ENCODE data around the gene OR10Z1.

Gene OR10Z1, protein sequence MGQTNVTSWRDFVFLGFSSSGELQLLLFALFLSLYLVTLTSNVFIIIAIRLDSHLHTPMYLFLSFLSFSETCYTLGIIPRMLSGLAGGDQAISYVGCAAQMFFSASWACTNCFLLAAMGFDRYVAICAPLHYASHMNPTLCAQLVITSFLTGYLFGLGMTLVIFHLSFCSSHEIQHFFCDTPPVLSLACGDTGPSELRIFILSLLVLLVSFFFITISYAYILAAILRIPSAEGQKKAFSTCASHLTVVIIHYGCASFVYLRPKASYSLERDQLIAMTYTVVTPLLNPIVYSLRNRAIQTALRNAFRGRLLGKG

DNA sequence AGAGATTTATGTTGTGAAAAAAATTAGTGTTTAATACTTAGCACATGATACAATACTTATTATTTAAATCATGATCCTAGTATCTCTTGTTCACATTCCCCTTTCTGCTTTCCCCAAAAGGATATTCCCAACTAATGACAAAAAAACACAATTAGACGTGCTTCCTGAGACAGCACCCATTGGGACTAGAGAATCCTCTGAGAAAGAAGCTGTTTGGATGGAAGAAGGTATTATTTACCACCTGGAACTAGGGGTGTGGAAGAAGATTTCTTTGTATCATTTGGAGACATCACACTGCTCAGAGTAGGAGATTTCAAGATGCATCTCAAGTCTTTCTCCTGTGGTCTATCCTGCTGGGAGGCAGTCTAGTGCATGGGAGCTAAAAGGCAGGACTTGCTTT lies at the start of gene OR10Z1:
Gene OR10Z1 (plus strand): TSS at position 301 of the 400 bp plus-strand sequence. CDS start 1,171 bp downstream, outside the sequence.
- no peak for DNase-seq

DNA sequence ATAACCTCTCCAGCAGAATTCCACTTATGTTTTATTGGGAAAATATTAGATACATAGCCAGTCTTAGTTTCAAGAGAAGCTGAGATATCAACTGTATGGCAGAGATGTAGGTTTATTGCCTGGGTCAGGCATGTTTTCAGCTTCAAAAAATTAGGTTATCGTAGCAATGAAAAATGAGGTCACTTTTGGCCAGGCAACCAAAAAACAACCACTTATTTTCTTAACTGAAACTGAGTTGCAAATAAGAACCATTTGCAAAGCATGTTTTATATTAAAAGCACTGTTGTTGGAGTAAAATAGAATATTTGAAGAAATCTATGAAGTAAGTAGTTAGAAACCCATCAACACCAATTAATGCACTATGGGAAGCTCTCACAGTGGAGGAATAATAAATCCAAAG lies 45.4 kb upstream of the OR10Z1 start:
- no peak for DNase-seq

DNA sequence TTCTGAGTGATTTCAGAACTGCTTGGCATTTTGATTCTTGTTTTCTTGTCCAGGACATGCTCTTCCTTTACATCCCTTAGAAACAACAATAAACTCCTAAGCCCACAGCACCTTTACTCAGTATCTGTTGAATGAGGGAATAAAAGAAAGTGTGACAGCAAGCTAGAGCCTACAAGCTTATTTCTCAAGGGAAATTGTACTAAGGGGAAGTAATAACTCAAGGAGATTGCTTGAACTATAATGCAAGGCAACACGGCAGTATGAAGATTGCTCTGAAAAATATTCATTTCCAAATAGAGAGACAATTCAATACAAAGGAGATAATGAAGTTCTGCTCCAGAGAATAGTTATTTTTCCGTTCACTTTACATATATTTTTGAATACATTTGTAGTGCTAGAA lies 41.2 kb upstream of the OR10Z1 start:
- no peak for DNase-seq

DNA sequence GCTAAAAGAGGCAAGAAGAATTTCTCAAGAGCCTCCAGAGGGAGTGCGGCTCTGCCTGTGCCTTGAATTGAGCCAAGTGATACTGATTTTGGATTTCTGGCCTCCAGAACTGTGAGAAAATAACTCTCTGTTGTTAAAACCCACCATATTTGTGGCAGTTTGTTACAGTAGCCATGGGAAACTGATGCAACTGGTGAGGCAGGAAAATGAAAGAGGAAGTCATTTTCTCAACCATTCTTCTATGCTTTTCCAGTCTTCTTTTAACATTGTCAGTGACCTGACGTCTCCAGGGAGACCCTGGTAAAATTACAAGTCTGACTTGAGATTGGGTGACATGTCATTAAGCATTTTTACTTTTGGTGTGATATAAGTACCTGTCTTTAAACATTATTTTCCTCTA lies 40.5 kb upstream of the OR10Z1 start:
- DNase-seq: no peak

DNA sequence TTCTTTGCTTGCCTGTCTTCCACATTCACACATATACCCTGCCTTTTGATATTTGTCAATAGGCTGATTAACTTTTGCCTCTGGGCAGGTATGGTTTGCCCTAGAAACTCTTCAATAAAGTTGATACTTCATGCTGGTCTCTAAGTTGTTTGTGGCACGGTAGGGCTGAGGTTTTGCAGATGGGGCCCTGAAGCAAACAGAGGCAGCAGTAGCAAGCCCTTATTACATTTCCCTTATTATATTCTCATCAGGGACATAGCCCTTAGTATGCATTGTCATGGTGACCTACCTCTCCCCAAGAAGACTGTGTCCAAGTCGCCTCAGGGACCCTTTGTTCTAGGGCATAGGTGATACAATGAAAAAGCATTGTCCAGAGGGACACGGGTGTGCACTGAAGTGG lies 34.6 kb upstream of the OR10Z1 start, which contains the start of gene OR6P1:
Gene OR6P1 (minus strand): TSS at position 101 of the 400 bp plus-strand sequence. CDS start 6,976 bp downstream, outside the sequence.
- DNase-seq: no peak

DNA sequence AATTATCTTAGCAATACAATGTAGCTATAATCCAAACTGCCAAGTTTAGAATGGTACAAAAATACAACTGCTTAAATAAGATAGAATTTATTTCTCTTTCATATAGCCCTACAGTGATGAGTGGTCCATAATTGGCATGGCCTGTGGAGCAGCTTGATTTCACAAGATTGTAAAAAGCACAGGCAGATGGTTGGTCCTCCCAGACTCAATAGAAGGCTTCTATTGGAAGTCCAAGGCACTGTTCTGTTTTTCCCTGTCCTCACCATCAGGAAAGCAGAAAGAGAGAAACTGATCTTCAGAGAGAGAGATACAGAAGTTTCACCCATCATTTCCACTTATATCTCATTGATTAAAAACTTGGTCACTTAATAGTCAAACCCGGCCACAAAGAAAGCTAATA lies 32.8 kb upstream of the OR10Z1 start:
- DNase-seq: no peak

DNA sequence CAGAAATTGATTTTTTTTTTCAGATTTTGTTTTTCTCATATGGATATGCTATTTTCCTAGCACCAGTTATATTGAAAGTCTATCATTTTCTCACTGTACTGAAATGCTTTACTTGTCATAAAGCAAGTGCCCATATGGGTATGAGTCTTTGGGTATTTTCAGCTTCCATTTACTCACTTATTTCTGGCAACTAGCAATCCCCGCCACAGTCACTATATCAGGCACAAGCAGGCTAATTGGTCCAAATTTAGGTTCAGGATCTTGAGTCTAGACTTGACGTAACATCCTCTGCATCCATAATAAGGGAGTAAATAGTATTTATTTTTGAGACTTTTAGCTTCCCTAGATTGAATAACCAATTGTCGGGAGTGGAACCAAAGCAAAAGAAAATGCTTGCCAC lies 27.5 kb upstream of the OR10Z1 start:
- DNase-seq: no peak

DNA sequence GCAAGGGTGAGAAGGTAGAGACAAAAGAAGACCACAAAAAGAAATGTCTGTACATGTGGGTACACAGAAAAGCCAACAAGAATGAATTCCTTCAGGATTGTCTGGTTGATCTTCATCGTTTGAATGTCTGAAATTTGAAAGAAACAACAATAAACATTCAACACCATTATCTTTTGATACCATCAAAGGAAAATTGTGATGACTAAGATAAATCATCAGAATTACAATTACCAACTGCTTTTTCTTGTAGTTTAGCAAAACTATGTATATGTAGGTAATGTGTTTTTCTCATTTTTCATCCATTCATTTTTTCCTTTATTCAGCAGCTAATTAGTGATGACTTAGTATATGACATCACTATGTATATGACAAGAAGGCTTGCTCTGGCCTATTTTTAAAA lies 25.3 kb upstream of the OR10Z1 start, which contains the start of gene OR10X1:
Gene OR10X1 (minus strand): TSS at position 167 of the 400 bp plus-strand sequence. CDS start 0 bp downstream, at position 167.
- no peak for DNase-seq

DNA sequence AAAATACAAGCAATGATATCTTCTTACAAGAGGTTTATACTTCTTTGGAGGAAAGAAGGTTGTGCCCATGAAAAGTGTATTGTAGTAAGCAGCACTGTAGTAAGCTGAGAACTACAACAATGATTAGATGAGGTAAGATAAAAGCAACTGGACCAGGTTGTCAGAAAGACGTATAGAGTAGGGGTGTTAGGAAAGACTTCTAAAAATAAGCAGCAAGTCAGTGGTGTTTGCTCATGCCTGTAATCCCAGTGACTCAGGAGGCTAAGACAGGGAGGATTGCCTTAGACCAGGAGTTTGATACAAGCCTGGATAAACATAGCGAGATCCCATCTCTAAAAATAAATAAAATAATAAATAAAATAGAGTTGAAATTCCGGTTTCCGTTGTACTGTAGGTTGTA lies 21.1 kb upstream of the OR10Z1 start:
- DNase-seq: no peak

DNA sequence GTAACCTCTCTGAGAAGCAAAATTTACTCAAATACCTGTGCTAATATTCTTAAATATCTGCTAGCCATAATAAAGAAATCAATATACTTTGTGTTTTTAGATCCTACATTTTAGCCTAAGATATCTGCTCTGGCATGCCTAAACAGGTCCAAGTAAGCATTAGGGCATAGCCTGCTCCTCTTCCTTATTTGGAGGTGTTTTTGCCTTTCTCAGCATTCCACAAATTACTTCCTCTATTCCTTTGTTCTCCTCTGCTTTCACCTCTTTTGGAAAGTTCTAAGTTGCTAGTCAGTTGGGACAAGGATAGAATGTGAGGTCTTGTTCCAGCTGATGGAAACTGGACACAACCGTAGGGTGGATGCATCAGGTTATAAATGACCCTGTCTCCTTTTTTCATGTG lies 18.1 kb upstream of the OR10Z1 start:
- DNase-seq: no peak

DNA sequence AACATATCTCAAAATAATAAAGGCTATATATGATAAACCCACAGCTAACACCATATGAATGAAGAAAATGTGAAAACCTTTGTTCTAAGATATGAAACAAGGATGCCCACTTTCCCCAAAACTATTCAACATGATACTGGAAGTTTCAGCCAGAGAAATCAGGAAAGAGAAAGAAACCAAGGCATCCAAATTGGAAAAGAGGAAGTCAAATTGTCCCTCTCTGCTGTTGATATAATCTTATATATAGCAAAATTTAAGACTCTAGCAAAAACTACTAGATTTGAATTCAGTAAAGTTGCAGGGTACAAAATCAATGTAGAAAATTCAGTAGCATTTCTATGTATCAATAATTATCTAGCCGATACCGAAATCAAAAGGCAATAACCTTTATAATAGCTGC lies 4.3 kb upstream of the OR10Z1 start:
- DNase-seq: no peak

DNA sequence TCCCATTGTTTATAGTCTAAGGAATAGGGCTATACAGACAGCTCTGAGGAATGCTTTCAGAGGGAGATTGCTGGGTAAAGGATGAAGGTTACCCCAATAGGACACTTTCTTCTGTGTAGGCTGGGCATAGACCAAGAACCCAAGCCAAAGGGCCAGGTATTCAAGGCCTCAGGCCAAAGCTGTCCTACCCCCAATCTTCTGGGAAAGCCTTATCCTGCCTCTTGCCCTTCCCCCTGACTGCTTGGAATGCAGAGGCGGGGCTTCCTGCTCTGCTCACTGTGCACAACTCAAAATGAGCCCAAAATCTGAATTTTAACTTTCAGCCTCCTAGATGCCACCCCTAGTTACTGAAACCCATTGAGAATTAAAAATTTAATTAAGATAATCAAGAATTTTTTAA lies 2.2 kb downstream of the OR10Z1 start:
- DNase-seq: no peak

DNA sequence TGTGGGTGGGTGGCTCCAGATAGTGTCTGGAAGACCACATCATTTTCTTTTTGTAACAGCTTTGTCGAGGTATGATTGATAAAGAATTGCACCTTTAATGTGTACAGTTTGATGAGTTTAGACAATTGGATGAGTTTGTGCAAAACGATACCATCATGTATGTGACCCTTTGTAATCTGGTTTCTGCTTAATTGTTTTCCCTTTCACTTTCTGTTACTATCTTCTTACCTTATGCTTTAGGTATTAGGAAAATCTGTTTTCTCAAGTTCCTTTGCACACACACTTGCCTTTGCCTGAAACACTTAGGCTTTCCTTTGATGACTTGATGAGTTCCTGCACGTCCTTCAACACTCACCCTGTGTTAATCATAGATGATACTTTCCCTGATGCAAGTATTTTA lies 6.8 kb downstream of the OR10Z1 start:
- no peak for DNase-seq

DNA sequence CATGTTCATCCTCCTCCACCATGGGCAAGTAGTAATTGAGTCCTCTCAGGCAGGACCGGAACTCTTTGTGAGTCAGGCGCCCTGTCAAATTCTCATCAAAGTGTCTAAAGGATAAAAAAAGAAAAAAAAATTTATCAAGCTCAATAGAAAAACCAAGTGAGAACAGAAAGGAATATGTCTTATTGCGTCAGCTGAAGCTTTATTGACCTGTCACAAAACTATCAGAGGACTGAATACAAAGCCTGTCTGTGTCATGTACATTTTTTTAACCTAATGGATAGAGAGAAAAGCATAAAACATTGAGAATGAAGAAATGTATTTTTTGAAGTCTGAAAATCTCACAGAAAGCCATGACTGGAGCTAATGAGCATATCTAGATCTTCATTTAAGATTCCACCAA lies 8.7 kb downstream of the OR10Z1 start:
- no peak for DNase-seq

DNA sequence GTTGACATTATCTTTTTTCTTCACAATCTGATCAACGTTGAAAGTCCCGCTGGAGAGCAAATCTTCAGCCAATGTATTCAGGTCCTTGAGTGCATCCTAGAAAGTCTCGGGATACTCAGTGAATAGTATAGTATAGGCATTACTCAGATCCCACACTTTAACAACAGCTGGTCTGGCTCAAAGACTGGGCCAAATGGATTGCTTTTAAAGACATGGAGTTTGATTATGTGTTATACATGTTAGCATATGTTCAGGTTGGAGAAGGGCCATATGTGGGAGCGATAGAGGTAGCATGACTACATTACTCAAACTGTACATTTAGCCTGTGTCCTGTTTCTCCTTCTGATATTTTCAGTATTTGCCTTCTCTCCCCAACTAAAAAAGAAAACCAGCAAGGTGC lies 33.1 kb downstream of the OR10Z1 start:
- no peak for DNase-seq

DNA sequence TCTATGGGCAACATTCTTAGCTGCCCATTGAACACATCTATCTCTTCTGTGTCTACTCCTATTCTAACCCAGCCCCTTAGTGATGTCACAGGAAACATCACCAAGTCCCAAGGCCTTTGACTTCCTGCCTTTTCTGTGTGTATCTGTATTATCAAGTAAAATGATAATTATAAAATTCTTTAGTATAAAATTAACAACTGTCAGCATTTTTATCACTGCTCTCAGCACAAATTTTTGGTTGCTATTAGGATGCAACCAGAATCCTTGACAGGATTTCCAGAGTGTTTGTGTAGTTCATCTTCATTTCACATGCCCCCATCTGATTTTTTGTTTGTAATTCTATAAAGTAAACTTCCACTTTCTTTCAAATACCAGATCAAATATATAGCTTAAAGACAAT lies 33.8 kb downstream of the OR10Z1 start:
- no peak for DNase-seq

DNA sequence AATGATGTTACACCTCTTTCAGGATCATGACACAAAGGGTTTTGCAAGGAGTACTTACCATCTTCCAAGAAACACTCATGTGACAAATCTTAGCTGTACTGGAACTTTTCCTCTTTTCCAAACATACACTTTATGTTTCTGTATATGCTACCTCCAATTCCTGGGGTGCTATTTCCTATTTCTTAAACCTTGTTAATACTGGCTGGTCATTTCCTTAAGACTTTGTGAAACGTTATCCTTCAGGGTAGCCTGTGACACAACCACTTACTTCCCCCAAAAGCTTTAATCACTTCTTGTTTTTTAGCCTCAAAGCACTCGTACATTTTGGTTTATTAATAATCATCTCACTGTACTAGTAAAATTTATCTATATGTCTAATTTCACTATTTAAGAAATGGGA lies 39.4 kb downstream of the OR10Z1 start:
- DNase-seq: no peak

DNA sequence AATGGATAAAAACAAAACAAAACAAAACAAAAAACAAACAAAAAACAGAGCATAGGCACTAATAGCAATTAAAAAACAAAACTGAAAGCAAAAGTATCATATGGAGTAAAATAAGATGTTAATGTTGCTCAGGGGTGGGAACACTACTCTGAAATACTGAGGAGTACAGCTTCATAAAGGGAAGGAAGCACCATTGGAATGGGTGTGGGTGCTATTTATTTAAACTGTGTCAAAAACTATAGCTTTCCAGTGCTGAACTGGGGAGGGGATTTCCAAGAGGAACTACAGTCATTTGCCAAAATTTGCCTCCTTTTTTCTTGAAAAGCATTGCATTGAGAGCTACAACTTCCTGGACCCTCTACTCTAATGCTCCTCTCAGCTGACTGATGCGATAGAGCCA lies 41.4 kb downstream of the OR10Z1 start:
- no peak for DNase-seq

DNA sequence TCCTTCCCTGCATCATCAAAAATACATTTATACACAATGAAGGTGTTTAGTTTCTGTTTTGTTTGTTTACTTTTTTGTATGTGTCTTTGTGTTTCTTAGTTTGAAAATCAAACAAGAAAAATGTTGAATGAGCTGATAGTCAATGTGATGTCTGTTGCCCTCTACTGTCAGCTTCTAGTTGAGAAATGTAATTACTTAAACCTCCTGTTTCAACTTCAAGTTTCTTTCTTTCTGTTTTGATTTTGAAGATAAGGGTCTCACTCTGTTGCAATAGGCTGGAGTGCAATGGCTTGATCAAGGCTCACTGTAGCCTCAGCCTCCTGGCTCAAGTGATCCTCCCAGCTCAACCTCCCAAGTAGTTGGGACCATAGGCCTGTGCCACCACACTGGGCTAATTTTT lies 44.0 kb downstream of the OR10Z1 start:
- no peak for DNase-seq

DNA sequence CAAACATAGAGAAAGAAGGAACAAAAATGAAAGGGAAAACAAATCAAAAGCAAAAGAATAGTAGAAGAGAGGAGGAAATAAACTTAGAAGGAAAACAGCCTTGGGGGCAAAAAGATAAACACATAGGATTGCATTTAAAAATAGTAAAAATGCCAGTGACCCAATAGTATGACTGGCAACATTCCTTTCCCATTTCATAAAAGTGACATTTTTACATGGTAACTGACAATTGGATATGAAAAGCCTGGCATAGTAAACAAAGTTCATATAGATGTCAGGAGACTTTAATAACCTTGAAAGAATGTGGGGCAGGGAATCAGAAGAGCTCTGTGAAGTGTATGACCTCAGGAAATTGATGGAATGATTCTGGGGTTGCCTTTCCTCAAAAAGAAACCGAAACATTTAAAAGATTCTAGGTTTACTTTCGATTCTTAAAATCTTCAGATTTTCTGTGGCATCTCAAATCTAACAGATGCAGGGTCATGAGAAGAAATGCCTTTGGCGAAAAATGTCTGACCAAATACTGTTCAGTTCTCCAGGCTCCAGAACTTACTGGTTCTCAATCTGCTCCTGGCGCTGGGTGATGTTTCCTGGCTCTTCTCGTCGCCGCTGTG lies 47.8 kb downstream of the OR10Z1 start:
- no peak for DNase-seq

DNA sequence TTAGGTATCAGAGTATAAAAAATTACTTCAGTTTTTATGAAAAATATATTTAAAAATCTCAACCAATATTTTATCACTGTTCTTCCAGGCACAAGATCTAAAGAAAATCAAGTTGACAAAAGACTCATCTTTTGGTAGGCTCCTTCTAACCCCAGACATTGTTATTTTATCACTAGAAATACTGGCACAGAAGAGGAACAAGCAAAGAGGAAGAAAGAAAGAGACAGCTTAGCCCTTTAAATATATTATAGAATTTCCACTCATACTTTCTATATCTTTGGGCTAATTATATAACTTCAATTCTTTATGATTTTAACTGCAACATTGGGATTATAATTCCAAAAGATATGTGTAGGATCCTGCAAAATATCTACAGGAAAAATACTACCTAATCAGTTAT lies 49.0 kb downstream of the OR10Z1 start:
- no peak for DNase-seq

DNA sequence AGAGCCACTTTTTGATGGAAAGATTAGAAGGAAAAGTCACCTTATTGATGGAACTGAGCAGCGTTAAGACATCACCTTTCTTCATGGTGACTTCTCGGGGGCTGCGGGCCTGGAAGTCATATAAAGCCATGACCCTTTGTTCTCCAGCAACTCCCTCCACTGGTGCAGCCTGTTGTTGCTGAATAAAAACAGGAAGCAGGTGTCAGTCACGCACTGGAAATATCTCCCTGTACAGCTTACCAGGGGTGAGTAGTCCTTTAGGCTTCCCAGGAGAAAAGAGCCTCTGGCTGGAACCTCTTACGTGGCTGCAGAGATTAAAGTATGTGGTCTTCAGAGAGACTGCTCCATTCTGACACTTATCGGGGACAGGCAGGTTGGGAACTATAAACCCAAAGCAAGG lies 49.5 kb downstream of the OR10Z1 start:
- DNase-seq: no peak

Measured in NCI-H526 treated with DMSO at 0.1 percent for 48 hours (cell line).